HG02678 (cell line): ENCODE data around the gene TRAF2.
A peak's percentile ranks its signal among the peaks of the same experiment; 100 is the strongest.

Experiments used
- ATAC-seq: cut with Tn5 transposase; IDR thresholded peaks from one replicate; pipeline ENCODE4 v1.9.1; 2021; ENCODE audit warnings: mild to moderate bottlenecking, moderate library complexity; ENCODE audit not compliant: unreplicated experiment

Gene TRAF2

DNA sequence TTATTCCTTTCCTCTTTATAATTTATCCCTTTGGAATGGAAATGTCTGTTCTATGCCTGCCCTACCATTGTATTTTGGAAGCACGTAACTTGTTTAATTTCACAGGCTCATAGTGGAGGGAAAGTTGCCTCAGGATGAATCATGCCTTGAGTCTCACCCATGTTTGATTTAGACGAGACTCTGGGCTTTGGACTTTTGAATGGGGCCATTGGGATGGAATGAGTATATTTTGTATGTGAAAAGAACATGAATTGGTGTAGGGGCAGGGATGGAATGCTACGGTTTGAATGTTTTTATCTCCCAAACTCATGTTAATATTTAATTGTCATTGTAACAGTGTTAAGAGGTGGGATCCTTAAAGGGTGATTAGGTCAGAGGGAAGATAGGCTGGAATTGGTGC, 48.0 kb downstream of the TRAF2 start:
- no peak for ATAC-seq

DNA sequence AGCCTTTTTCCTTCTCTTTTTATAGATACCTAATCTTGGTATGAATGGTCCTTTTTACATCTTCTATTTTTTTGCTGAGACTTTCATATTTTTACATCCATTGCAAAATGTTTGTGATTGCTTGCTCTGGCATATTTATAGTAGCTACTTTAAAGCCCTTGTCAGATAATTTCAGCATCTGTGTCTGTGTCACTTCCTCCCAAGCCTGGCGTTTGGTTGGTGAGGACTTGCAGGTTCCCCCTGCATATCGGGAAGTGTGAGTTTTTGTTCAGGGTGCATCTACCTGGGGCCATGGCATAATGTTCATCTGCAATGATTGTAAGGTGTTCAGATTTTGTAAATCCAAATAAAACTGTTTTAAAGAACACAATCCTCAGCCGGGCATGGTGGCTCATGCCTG, 49.3 kb downstream of the TRAF2 start:
- no peak for ATAC-seq

DNA sequence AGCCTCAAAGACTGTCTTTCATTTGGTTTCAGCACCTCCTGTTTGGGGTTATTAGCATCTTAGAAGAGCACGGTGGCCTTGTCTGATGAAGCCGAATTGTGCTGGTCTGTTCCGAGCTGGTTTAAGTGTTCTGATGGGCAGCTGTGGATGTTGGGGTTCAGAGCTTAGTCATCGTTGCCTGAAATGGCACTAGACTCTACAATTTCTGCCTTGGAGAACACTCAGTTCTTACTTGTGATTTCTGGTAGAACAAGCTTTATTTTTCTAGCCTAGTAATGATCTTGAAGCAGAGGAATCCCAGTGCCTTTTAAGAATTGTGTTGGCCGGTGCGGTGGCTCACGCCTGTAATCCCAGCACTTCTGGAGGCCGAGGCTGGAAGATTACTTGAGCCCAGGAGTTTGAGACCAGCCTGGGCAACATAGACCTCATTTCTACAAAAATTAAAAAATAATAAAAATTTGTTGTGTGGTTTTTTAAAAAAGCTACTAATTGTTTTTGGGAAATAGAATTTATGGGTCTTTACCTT, 50.4 kb downstream of the TRAF2 start:
- ATAC-seq: no peak

DNA sequence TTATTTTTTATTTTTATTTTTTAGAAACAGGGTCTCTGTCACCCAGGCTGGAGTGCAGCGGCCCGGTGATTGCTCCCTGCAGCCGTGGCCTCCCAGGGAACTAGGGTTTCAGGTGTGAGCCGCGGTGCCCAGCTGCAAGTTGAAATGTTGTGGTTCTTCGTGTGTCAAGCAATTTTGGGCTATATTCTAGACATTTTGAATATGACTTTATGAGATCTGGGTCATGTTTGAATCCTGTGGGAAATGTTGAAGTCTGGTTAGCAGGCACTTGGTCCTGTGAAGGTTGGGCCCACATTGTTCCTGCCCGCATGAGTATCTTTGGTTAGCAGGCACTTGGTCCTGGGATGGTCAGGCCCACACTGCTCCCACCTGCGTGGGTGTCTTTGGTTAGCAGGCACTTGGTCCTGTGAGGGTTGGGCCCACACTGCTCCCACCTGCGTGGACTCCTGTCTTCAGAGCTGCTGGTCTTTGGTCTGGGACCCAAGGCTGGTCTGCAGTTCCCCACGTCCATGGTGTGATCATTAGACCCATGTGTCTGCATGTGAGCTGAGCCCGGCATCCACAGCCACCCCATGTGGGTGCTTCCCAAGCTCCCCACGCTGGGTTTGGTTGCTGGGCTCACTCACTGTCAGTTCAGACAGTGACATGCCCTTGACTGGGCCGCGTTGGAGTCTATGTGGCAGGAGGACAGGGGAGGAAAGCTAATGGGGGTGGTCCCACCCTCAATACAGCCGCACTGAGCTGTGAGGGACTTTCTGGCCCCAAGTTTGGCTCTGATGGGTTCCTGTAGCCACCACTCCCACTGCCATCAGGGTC, 51.1 kb downstream of the TRAF2 start:
- no peak for ATAC-seq

DNA sequence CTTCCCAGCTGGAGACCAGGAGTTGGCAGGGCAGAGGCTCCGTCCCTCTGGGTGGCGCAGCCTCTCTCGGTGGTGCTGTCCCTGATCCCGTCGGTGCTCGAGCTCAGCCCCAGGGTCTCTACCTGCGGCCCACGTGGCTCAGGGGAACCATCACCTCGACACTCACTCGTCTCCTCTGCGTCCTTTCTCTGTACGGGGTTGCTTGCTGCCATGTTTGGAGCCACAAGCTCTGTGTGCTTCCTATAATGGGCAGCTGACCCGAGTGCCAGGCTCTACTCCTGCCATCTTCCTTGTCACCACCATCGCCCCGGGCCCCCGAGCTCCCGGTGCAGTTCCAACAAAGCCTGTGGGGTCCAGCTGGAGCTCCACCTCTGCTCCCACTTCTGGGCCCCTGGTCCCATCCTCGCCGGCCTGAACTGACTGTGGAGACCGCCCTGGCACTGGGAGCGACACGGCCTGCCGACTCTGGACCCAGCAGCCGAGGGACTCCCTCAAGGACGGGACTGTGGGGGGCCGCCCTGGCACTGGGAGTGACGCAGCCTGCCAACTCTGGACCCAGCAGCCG, 53.2 kb downstream of the TRAF2 start:
- ATAC-seq: no peak

DNA sequence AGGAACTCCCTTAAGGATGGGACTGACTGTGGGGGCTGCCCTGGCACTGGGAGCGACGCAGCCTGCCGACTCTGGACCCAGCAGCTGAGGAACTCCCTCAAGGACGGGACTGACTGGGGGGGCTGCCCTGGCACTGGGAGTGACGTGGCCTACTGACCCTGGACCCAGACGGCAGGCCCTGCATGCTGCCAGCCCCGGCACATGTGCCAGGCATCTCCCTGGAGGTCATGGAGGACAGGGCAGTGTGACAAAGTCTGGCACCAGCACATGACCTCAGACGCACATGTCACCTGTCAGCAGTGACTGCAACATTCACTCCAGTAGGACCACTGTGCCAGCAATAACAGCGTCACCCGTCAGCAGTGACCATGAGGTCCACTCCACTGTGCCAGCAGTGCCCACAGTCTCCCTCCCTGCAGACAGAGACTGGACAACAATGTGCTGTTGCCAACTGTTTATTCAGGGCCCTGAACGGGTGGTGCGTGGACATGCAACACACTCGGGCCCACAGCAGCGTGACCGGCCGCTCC, 53.7 kb downstream of the TRAF2 start:
- ATAC-seq: no peak

DNA sequence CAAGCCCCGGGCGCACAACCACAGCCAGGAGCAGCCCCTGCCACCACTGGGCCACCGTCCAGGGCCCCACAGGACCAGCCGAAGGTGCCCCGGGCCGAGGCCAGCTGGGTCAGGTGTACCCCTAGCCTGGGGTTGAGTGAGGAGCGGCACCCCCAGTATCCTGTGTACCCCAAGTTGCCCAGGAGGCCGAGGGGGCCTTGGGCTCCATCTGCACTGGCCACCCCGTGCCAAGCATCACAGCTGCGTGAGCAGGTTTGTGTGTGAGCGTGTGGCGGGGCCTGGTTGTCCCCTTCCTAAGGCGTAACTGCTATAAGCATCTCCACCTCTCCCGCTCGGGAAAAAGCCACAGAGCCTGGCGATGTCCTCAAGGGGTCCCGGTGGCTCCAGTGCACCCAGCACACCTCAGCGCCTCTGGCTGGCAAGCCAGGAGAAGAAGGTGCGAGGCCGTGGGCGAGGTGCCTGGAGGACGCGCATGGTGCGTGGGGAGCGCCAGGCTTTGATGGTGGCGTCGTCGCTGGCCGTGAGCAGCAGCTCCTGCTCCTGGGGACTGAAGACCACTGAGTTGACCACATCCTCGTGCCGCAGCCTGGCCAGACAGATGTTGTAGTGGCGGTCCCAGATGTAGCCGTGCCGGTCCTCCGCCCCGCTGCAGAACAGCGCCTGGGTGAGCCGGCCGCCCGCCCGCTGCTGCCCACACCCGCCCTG, 54.4 kb downstream of the TRAF2 start:
- no peak for ATAC-seq

DNA sequence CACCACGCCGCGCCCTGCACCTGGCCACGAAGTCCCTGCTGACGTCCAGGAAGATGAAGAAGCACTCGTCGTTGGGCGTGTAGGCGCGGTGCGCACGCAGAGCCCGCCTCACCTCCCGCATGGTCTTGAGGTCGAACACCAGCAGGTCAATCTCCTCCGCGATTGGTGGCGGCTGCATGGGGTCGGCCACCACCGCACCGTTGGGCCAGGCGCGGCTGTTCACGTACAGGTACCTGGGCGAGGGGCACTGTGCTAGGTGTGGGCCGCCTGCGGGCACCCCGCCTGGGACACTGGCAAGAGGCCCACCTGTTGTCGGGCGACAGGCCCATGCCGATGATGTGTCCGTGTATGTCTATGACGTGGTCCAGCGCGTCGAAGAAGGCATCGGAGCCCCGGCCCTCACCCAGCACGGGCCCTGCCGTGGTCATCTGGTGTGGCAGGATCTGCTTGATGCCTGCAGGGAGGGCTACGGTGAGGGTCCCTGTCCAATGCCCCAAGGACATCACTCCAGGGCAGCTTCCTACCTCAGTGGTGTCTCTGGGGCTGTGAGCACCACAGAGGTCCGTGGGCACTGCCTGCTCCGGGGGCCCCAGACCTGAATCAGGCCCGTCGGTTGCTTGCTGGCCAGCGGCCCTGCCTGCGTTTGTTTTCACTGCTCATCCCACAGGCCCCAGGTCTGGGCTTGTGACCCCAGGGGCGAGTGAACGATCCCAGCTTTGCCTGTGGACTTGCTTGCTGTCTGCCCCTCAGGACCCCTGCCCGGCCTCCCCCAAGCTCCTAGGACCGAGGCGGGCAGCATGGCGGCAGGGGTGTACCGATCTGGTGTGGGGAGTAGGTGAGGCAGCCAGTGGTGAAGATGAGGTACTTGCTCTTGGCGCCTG, 55.2 kb downstream of the TRAF2 start:
- no peak for ATAC-seq

DNA sequence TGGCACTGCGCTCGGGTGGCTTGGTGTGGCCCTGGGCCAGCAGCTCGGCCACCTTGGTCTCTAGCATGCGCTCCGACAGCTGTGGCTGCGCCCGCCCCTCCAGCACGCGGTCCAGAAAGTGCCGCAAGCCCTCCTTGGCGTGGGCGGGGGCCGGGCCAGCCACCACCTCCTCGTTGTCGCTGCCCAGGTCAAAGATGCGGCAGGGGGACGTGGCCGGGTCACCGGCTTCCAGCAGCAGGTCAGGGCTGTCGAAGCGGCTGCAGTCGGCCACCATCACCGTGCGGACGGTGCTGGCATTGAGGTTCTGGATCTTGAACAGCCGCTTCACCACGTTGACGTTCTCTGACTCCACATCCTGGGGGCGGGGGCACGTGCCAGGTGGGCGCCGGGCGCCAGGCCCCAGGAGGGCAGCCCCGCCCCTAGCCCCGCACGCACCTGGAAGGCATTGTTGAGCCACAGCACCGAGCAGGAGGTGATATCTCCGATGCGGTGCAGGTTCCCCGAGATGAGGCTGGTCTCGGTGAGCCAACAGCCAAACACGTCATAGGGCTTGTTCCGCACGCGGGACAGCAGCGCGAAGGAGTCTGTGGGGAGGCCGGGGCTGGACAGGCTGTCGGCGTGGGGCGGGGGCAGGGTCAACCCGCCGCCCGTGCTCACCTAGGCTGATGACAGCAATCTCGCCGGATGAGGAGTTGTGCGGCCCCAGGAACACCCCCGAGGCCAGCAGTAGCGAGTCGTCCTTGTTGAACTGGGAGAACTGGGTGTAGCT, 56.0 kb downstream of the TRAF2 start:
- no peak for ATAC-seq

DNA sequence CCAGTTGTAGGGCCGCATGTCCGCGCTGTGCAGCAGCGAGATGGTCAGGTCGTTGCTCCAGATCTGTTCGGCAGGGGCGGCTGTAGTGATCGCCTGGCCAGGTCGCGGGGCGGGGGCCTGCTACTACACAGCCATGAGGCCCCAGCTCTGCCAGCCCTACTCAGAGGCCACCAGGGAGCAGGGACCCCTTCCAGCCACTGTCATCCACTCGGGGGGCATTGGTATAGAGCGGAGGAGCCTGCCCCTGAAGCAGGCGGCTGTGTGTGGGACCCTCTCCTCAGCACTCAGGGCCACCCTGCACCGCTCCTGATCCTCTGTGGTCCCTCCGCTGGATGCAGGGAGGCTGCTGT, 56.5 kb downstream of the TRAF2 start:
- no peak for ATAC-seq

DNA sequence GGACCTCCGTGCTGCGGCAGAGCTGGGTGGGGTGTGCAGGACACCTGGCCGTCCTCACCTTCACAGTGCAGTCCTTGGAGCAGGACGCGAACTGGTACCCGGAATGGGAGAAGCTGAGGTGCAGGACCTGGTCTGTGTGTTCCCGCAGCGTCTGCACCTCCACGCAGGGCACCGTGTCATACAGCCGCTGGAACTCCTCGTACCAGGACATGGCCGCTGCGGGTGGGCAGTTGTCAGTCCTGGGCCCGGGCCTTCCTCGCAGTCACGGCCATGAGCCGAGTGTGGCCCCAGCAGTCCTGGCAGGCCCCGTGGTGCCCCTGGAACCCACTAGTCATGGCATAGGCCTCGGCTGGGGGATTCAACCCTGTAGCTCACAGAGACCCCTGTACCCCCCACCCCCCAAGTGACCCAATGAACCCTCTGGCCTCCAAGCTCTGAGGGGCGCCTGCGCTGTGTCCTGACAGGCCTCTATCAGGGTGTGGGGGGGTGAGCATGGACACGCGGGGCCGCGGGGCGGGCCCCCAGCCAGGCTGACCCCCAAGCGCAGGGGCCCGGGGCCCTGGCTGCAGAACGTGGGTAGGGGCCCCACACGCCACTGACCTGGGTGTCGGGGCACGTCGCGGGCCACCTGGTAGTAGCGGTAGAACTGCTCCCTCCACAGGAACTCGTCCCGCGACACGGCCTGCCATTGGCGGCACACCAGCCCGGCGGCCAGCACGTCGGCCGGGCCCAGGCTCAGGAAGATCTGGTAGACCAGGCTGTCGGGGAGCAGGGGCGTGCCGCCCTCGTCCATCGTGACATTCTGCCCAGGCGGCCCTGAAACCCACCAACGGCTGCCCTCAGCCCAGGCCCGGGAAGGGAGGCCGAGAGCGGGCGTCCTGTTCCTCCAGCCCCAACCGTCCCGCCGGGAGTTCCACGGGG, 57.2 kb downstream of the TRAF2 start:
- peak; percentile 11 for ATAC-seq

DNA sequence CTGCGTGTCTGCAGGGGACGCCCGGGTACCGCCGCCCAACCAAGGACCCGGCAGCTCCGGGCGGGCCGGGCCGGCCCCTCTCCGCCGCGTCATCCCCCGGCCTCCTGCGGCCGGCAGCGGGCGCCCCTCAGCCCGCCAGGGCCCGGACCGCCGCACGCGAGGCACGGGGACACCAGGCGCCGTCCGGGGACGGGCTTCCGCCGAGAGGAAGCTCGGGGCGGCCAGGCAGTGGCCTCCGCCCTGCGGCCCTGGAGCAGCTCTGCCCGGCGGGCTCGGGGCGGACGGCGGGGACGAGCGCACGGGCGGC, 57.8 kb downstream of the TRAF2 start:
- no peak for ATAC-seq

DNA sequence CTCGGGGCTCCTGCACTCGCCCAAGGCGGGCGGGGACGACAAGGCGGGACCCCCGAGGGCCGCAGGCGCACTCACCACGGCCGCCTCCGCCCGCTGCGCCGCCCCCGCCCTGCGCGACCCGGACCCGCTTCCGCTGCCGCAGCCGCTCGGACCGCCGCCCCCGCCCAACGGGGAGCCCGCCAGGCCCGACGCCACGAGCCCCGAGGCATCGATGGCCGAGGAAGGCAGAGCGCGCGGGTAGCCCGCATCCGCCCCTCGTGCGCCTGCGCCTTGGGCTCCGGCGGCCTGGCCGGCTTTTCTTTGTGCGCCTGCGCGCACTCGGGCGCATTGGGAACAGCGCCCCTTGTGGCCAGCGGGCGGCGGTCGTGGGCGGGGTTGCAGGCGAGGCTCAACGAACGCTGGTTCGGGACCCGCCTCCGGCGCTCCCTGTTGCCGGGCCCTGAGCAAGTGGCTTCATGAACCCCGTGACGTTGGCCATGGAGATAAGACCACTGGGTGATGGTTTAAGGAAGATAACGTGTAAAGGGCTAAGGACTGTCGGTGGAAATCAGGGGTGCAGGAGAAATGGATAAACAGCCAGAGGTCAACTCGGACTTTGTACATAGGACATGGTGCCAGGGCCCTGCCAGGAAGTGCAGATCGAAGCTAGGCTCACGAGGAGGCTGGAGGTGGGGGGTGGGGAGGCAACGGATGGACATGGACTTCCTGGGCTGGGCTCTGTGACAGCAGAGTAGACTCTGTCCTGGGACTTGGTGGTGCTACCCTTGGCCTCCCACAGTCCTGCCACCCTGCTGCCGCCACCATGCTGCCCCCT, 58.4 kb downstream of the TRAF2 start, which contains the start of the genes C8G and FBXW5:
TSS of gene C8G (plus strand) at position 725 of the 814 bp plus-strand sequence. CDS start at position 803, 78 bp downstream.
TSS of gene FBXW5 (minus strand) at position 220 of the 814 bp plus-strand sequence. CDS start 655 bp downstream, outside the sequence.
- ATAC-seq: peak; percentile 77

DNA sequence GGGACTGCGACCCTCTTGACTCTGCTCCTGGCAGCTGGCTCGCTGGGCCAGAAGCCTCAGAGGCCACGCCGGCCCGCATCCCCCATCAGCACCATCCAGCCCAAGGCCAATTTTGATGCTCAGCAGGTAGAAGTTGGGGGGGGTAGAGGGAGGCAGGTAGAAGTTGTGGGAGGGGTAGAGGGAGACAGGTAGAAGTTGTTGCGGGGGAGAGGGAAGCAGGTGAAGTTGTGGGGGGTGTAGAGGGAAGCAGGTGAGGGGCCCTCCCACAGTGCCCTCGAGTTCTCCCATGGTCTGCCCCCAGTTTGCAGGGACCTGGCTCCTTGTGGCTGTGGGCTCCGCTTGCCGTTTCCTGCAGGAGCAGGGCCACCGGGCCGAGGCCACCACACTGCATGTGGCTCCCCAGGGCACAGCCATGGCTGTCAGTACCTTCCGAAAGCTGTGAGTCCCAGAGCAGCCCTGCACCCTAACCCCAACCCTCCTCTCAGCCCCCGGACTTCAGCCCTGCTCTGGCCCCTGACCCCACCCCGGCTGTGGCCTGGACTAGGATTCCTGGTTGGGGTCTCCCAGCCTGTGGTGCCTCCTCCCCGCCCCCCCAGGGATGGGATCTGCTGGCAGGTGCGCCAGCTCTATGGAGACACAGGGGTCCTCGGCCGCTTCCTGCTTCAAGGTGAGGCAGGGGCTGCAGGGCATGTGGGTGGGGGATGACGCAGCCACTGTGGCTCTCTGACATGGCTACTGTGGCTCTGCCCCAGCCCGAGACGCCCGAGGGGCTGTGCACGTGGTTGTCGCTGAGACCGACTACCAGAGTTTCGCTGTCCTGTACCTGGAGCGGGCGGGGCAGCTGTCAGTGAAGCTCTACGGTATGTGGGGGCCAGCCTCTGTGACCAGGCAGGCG, 59.3 kb downstream of the TRAF2 start:
- no peak for ATAC-seq

DNA sequence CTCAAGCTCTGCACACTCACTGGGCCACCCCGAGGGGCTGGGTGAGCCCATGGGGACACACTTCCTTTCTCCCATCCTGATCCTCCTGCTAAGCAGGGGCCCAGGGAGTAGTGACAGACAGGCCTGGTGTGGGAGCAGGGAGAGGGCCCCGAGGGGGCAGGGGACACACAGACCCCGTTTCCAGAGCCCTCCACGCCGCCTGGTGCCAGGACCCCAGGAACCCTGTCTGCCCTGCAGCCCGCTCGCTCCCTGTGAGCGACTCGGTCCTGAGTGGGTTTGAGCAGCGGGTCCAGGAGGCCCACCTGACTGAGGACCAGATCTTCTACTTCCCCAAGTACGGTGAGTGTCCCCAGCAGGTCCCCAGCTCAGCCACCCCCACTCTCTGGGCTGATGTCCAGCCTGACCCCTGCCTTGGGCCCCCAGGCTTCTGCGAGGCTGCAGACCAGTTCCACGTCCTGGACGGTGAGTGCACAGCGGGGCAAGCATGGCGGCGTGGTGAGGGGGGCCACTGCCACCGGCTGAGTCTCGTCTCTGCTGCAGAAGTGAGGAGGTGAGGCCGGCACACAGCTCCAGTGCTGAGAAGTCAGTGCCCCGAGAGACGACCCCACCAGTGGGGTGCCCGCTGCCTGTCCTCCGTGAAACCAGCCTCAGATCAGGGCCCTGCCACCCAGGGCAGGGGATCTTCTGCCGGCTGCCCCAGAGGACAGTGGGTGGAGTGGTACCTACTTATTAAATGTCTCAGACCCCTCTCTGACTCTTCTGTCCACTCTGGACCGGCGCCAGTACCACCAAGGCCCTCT, 60.1 kb downstream of the TRAF2 start:
- ATAC-seq: no peak
